HepG2 (cell line): ENCODE data around the gene MRPL38. TPM values are rescaled to one million over a fixed set of nuclear protein-coding genes. Genes with fewer than 3 reads are reported as not detected.

Source experiments
- ATAC-seq: fragments of 200-7000 bp; cut with Tn5 transposase; 3 replicates; pipeline ENCODE4 v1.9.1; 2020; ENCODE audit warnings: mild to moderate bottlenecking, moderate library complexity
- BruUV-seq: library from RNA; stranded (reverse); fragments of 400-500 nt; replicated peaks from 2 replicates; lab custom pipeline; 2021; lab: Mats Ljungman, UMichigan
- CTCF ChIA-PET: fragments of 300-600 bp; formaldehyde crosslinking; extraction: SDS; loops from one replicate; lab custom pipeline; 2021; ENCODE audit warnings: low total read pairs, inconsistent platforms, low intra/inter-chr PET ratio; lab: Yijun Ruan, JAX
- POLR2A ChIA-PET: fragments of 350-600 bp; sonication (Branson Sonifier 250); formaldehyde crosslinking; loops from one replicate; lab custom pipeline; 2020; ENCODE audit warnings: antibody characterized with exemption, inconsistent platforms; lab: Yijun Ruan, JAX
- DNase-seq: peaks from one replicate; pipeline ENCODE4 v3.0.0-alpha.2; 2015; ENCODE audit warnings: low spot score
- FAIRE-seq: peaks from 3 replicates; lab custom pipeline; 2011; peaks lifted over from hg19 to GRCh38; lab: Jason Lieb, UNC
- H2AFZ ChIP-seq: one replicate; pipeline ENCODE4 v1.6.1; 2011; ENCODE audit warnings: low read length, inconsistent platforms
- H3K27ac ChIP-seq: fragments of 300-600 bp; 3 replicates; pipeline ENCODE4 v1.8.0; 2011; ENCODE audit warnings: mixed run types, mild to moderate bottlenecking, mixed read lengths, low read length, inconsistent platforms; ENCODE audit not compliant: insufficient read depth; ENCODE audit errors: extremely low read length
- H3K27me3 ChIP-seq, 2 experiments: fragments of 200-600 bp in 1 of 2; 2 replicates in 1 of 2; 3 replicates in 1 of 2; pipeline versions ENCODE4 v1.6.0 to v1.8.0; 2011; ENCODE audit warnings: low read length in 2 of 2, mild to moderate bottlenecking in 2 of 2, moderate library complexity in 2 of 2, inconsistent platforms in 1 of 2; ENCODE audit not compliant: insufficient read depth in 2 of 2, control insufficient read depth in 1 of 2
- H3K36me3 ChIP-seq, 2 experiments: fragments of 200-600 bp in 1 of 2; replicated peaks in 1 of 2; 2 replicates in 1 of 2; 3 replicates in 1 of 2; pipeline versions ENCODE4 v1.5.1 to v1.8.0; 2011; ENCODE audit warnings: low read length in 2 of 2, inconsistent platforms in 1 of 2; ENCODE audit not compliant: insufficient read depth in 2 of 2, control insufficient read depth in 1 of 2
- H3K4me1 ChIP-seq: 2 replicates; pipeline ENCODE4 v1.5.1; 2012; ENCODE audit warnings: low read length, inconsistent platforms; ENCODE audit not compliant: insufficient read depth
- H3K4me2 ChIP-seq: 2 replicates; pipeline ENCODE4 v1.6.0; 2011; ENCODE audit warnings: low read depth, low read length, inconsistent platforms
- H3K4me3 ChIP-seq, 3 experiments: fragments of 200-600 bp in 1 of 3; sonication (generic), shearing (Covaris generic) in 1 of 3; replicated peaks in 1 of 3; 2 replicates each; pipeline ENCODE4 v1.5.1; 2011 to 2016; ENCODE audit warnings: low read length in 3 of 3, inconsistent platforms in 2 of 3, low read depth in 2 of 3, mild to moderate bottlenecking in 2 of 3, control low read depth in 1 of 3, mixed read lengths in 1 of 3; ENCODE audit not compliant: insufficient read depth in 1 of 3
- H3K79me2 ChIP-seq: one replicate; pipeline ENCODE4 v1.6.1; 2011; ENCODE audit warnings: low read length, inconsistent platforms; ENCODE audit not compliant: insufficient read depth
- H3K9ac ChIP-seq: 2 replicates; pipeline ENCODE4 v1.6.0; 2011; ENCODE audit warnings: mild to moderate bottlenecking, low read depth, low read length, inconsistent platforms; ENCODE audit not compliant: insufficient read depth
- H3K9me3 ChIP-seq: 2 replicates; pipeline ENCODE4 v1.5.1; 2012; ENCODE audit warnings: mild to moderate bottlenecking, low read length
- H4K20me1 ChIP-seq: 2 replicates; pipeline ENCODE4 v1.6.0; 2011; ENCODE audit warnings: inconsistent platforms, mild to moderate bottlenecking, low read length, moderate library complexity; ENCODE audit not compliant: insufficient read depth
- ARID3A ChIP-seq: IDR thresholded peaks from 2 replicates; pipeline ENCODE4 v1.6.1; 2012; ENCODE audit warnings: low read depth, low read length, improper control_type of control experiment
- ATRX ChIP-seq: sonication (generic); formaldehyde crosslinking; IDR thresholded peaks from 2 replicates; pipeline ENCODE4 v1.4.0; 2020; ENCODE audit warnings: missing genetic modification reagents, borderline replicate concordance
- CEBPZ ChIP-seq: IDR thresholded peaks from 2 replicates; pipeline ENCODE4 v1.6.1; 2012; ENCODE audit warnings: low read length, improper control_type of control experiment
- FOSL2 ChIP-seq: sonication (generic); formaldehyde crosslinking; IDR thresholded peaks from 2 replicates; pipeline ENCODE4 v1.4.0; 2020; ENCODE audit warnings: missing genetic modification reagents
- GZF1 ChIP-seq: sonication (generic); formaldehyde crosslinking; IDR thresholded peaks from 2 replicates; pipeline ENCODE4 v1.5.1; 2020; ENCODE audit warnings: mild to moderate bottlenecking, missing genetic modification reagents
- NFYC ChIP-seq: IDR thresholded peaks from 2 replicates; pipeline ENCODE4 v1.6.1; 2016; ENCODE audit warnings: missing genetic modification reagents, missing compliant biosample characterization
- RAD51 ChIP-seq: fragments of 450-650 bp; IDR thresholded peaks from 2 replicates; pipeline ENCODE4 v1.6.1; 2016; ENCODE audit warnings: borderline replicate concordance
- ZBTB4 ChIP-seq: sonication (generic); formaldehyde crosslinking; IDR thresholded peaks from 2 replicates; pipeline ENCODE4 v1.4.0; 2020; ENCODE audit warnings: missing genetic modification reagents, mild to moderate bottlenecking, borderline replicate concordance
- WGBS: methylation state at CpG from one replicate; pipeline ENCODE4 v1.1.6; 2017; ENCODE audit warnings: low lambda C conversion rate; 5-methylcytosine and 5-hydroxymethylcytosine counted together
- in situ Hi-C: cut with HindIII; loops from 2 replicates; pipeline ENCODE4 v1.10.0; 2017; ENCODE audit warnings: low pct_unique_long_range_greater_than_20kb; ENCODE audit not compliant: extremely low pct_ligation_motif_present
- intact Hi-C: fragments of 100-400 bp; cut with micrococcal nuclease; formaldehyde crosslinking; loops from one replicate; pipeline ENCODE4 v1.10.0; 2022; ENCODE audit not compliant: unreplicated experiment
- polyA plus RNA-seq, 8 experiments: library from polyadenylated mRNA; depleted of rRNA in 3 of 8; stranded (reverse) in 7 of 8; unstranded in 1 of 8; fragments of >200 nt; fragmentation: Illumina TruSeq in 4 of 8; extraction: Trizol in 4 of 8; gene quantifications; 2 replicates each; pipeline versions ENCODE4 v1.2.1 to v1.2.3, GENCODE V29; 2011 to 2016; ENCODE audit warnings: low read depth in 4 of 8, missing spikeins in 1 of 8, mixed read lengths in 1 of 8; ENCODE audit not compliant: insufficient read depth in 1 of 8
- total RNA-seq, 5 experiments: library from RNA; depleted of rRNA; stranded (reverse); fragments of >200 nt; fragmentation: Illumina TruSeq; extraction: Trizol; gene quantifications; 2 replicates each; pipeline ENCODE4 v1.2.3, GENCODE V29; 2016; ENCODE audit warnings: low read depth in 1 of 5

The MRPL38 gene
- total and polyA plus RNA-seq, 2 of the 13 experiments (the other 11 are each of a cell fraction or from before 2014, with no cell fraction given), result 83.7 to 125 TPM

GRCh38 chr17:75925912-75926311 lies 21.2 kb upstream of the MRPL38 start:
- BruUV-seq, result no TSS peak
- CTCF ChIA-PET, result interaction anchor here (0.9 to 1.4 kb wide), 2 partner anchors 21 to 77 kb away, joined by 3 to 4 read pairs; partner anchors contain the start of gene MRPL38

More at GRCh38 chr17:75925912-75926311, 21.2 kb upstream of the MRPL38 start:
- Histone ChIP-seq H3K27ac (no peak overlapping the region), H4K20me1 (no peaks in the 10 kb centered on the region), H3K9me3 (no peaks in the 10 kb centered on the region), H3K36me3 (no peaks in the 10 kb centered on the region), H3K4me1 (peaks cover 42% of the 10 kb centered on the region), H2AFZ (no peak overlapping the region), H3K79me2 (no peaks in the 10 kb centered on the region), H3K9ac (no peak overlapping the region), H3K4me3 (no peak overlapping the region), H3K4me2 (no peak overlapping the region), H3K27me3 (no peaks in the 10 kb centered on the region)
- FAIRE-seq (no peak), ATAC-seq (no peak), DNase-seq (no peak)
- POLR2A ChIA-PET, result interaction anchor here (1.2 to 3.4 kb wide), 2 partner anchors 21 to 78 kb away, joined by 4 to 21 read pairs; partner anchors contain the start of gene MRPL38
- in situ Hi-C loops, result no loop called here
- intact Hi-C loops, result no loop called here
- TF ChIP-seq FOSL2 (CRISPR knock-in tag), result no peak
- no peak for TF ChIP-seq ATRX
- TF ChIP-seq ARID3A, result no peak
- TF ChIP-seq CEBPZ, result no peak
- TF ChIP-seq NFYC (CRISPR knock-in tag), result no peak
- no peak for TF ChIP-seq GZF1 (CRISPR knock-in tag)
- no peak for TF ChIP-seq RAD51
- TF ChIP-seq ZBTB4 (CRISPR knock-in tag), result no peak
- WGBS, result 88% methylated on average over 12 of the region's 15 CpGs
